ENCODE measurements around the gene SMAD2. TPM values are rescaled to one million over a fixed set of nuclear protein-coding genes. Genes with fewer than 3 reads are reported as not detected.

SMAD2 gene
- total RNA-seq, 1 experiment from 2014 or later = 121 TPM

DNA sequence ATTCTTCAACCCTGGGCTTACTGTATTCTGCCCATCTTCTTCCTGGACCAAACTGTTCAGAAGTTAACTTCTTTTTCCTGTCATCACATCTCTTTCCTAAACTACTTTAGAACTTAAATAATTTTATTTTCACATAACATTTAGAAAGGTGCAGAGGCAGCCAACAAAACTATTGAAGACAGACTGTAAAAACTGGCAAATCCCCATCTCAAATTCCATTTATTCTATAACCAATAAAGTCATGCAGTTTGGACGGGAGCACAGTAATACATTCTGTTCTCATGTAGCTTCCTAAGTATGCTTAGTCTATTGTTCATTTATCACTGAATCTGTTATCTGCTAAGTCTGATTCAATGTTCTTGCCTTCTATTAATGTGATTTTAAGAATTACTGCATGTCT lies 99.1 kb downstream of the SMAD2 start:
- no peak overlapping the region for H3T11ph ChIP-seq (ENCODE audit: low read length)

More for the DNA sequence above, 99.1 kb downstream of the SMAD2 start:
- H3K27ac ChIP-seq (ENCODE audit: insufficient read length, low read depth, low read length) = no peak overlapping the region
- Mint-ChIP-seq H3K27ac (no peak overlapping the region), H3K9me3 (peaks cover 12 to 25% of the 10 kb centered on the region in 2 experiments), H3K4me1 (peaks cover 9 to 11% of the 10 kb centered on the region in 2 experiments), H3K36me3 (ENCODE audit: insufficient read depth in 1 of 3, low read depth in 3 of 3) (peaks cover 47 to 63% (median 52%) of the 10 kb centered on the region in 3 experiments), H3K4me3 (no peak overlapping the region), H3K27me3 (ENCODE audit: low read depth) (peaks cover 2% of the 10 kb centered on the region; the same call in 1 of the 2 replicates)
- H2BK20ac ChIP-seq (ENCODE audit: low read depth, low read length, poor library complexity, severe bottlenecking) = no peak overlapping the region
- H3K9me3 ChIP-seq (ENCODE audit: control insufficient read depth, low read depth, low read length) = no peaks in the 10 kb centered on the region
- H3K23me2 ChIP-seq (ENCODE audit: insufficient read length, low read depth, low read length, poor library complexity, severe bottlenecking) = no peaks in the 10 kb centered on the region
- no peak overlapping the region for H2BK120ac ChIP-seq (ENCODE audit: low read depth, low read length, poor library complexity, severe bottlenecking)
- no peak for DNase-seq
- H3K4ac ChIP-seq (ENCODE audit: low read depth, low read length) = no peak overlapping the region
- H4K5ac ChIP-seq (ENCODE audit: insufficient read length, low read depth, low read length) = no peak overlapping the region
- no peak overlapping the region for H3K14ac ChIP-seq (ENCODE audit: insufficient read depth, low read length)
- H4K91ac ChIP-seq (ENCODE audit: insufficient read length, low read depth, low read length) = no peak overlapping the region
- no peak overlapping the region for H3K4me2 ChIP-seq (ENCODE audit: insufficient read depth, insufficient read length, low read length)
- TF ChIP-seq CTCF (conservative IDR thresholded peaks at IDR 0.05) = no peak
- no peaks in the 10 kb centered on the region for H3K79me2 ChIP-seq (ENCODE audit: insufficient read depth, low read length)
- H2AFZ ChIP-seq (ENCODE audit: low read length) = no peak overlapping the region
- no peaks in the 10 kb centered on the region for H4K20me1 ChIP-seq (ENCODE audit: control insufficient read depth, insufficient read depth, insufficient read length)
- H3K18ac ChIP-seq (ENCODE audit: insufficient read length, low read depth, low read length) = no peak overlapping the region
- H2BK15ac ChIP-seq (ENCODE audit: low read depth, low read length) = no peak overlapping the region
- no peak overlapping the region for H3K23ac ChIP-seq (ENCODE audit: insufficient read length, low read depth, low read length)
- no peaks in the 10 kb centered on the region for H3K27me3 ChIP-seq (ENCODE audit: insufficient read depth, low read length)
- H3K79me1 ChIP-seq (ENCODE audit: insufficient read depth, low read depth, low read length, poor library complexity, severe bottlenecking) = no peaks in the 10 kb centered on the region
- H3K9ac ChIP-seq (ENCODE audit: extremely low read depth, insufficient read length, low read length) = no peak overlapping the region
- H2BK5ac ChIP-seq (ENCODE audit: insufficient read length, low read length) = no peak overlapping the region
- WGBS (ENCODE audit: extremely low coverage, insufficient read length, low lambda C conversion rate) = no CpG with 5 or more reads among the region's 1 CpG
- H2BK12ac ChIP-seq (ENCODE audit: insufficient read length, low read depth, low read length) = no peak overlapping the region
- H2AK5ac ChIP-seq (ENCODE audit: insufficient read length, low read length) = no peak overlapping the region
- H3K4me1 ChIP-seq (ENCODE audit: insufficient read depth, low read length) = no peaks in the 10 kb centered on the region
- H4K8ac ChIP-seq (replicated peaks; ENCODE audit: insufficient read length, low read depth, low read length) = no peak overlapping the region
- no peak overlapping the region for H3K56ac ChIP-seq (ENCODE audit: insufficient read length, low read depth, low read length)

Measured in H9 (cell line).